SK-N-MC (cell line): ENCODE data around the gene USP28.
"Not testable (repeated sequence)": the region's sequence is repeated elsewhere in the genome, so short reads cannot be mapped to it uniquely, and the experiment has no call there.

Experiments
- DNase-seq: peaks from one replicate; pipeline ENCODE4 v3.0.0-alpha.2; 2011; ENCODE audit warnings: low read depth, low spot score
- H3K27ac ChIP-seq: fragments of 200-600 bp; sonication (generic); 2 replicates; pipeline ENCODE4 v1.5.1; 2016; ENCODE audit warnings: mixed run types
- H3K36me3 ChIP-seq: fragments of 200-600 bp; sonication (generic); 2 replicates; pipeline ENCODE4 v1.6.1; 2017; ENCODE audit warnings: antibody characterized with exemption, low read length, mixed read lengths; ENCODE audit not compliant: insufficient read depth
- H3K4me3 ChIP-seq: fragments of 200-600 bp; sonication (generic); 2 replicates; pipeline ENCODE4 v1.5.1; 2016
- H3K9ac ChIP-seq: fragments of 200-600 bp; sonication (generic); 2 replicates; pipeline ENCODE4 v1.8.0; 2017; ENCODE audit warnings: mixed run types, mixed read lengths; ENCODE audit not compliant: insufficient read length
- H3K9me3 ChIP-seq: fragments of 200-600 bp; sonication (generic); 2 replicates; pipeline ENCODE4 v1.6.1; 2017; ENCODE audit warnings: low read depth, mild to moderate bottlenecking, antibody characterized with exemption, low read length, moderate library complexity, mixed read lengths
- EZH2 ChIP-seq: fragments of 200-600 bp; sonication (generic); IDR thresholded peaks from one replicate; pipeline ENCODE4 v1.6.1; 2017; ENCODE audit warnings: antibody characterized with exemption
- FOXP2 ChIP-seq: optimal IDR thresholded peaks from 2 replicates; pipeline ENCODE3; 2011; ENCODE audit warnings: mild to moderate bottlenecking, moderate library complexity; ENCODE audit not compliant: insufficient read depth; ENCODE audit errors: extremely low read length, control extremely low read depth
- POLR2AphosphoS5 ChIP-seq: IDR thresholded peaks from 2 replicates; pipeline ENCODE4 v1.6.1; 2012; ENCODE audit warnings: mild to moderate bottlenecking, low read depth, low read length, borderline replicate concordance

The USP28 gene

GRCh38 chr11:113781682-113782081 lies 93.7 kb downstream of the USP28 start:
- Histone ChIP-seq H3K27ac (no peak overlapping the region), H3K9me3 (no peaks in the 10 kb centered on the region)

GRCh38 chr11:113779496-113779895 lies 95.9 kb downstream of the USP28 start, which contains the start of gene CLDN25:
Gene CLDN25, plus strand, starts transcription at chr11:113779796. Its CDS starts 0 bp downstream, at chr11:113779796.
- peak within 1 kb of the TSS; percentile 33; the same call in 1 of the 2 replicates for H3K27ac ChIP-seq
- no peak within 1 kb of the TSS for H3K9ac ChIP-seq
- no peak for TF ChIP-seq EZH2
- TF ChIP-seq FOXP2: no peak
- H3K36me3 ChIP-seq: no peaks in the 10 kb centered on the region
- peak within 1 kb of the TSS; percentile 65; the same call in 1 of the 2 replicates for H3K4me3 ChIP-seq
- DNase-seq: no peak
- H3K9me3 ChIP-seq: no peaks in the 10 kb centered on the region

More at GRCh38 chr11:113781682-113782081, 93.7 kb downstream of the USP28 start:
- DNase-seq: no peak
- H3K36me3 ChIP-seq: no peaks in the 10 kb centered on the region
- no peak overlapping the region for H3K4me3 ChIP-seq
- no peak overlapping the region for H3K9ac ChIP-seq
- no peak for TF ChIP-seq POLR2AphosphoS5
- TF ChIP-seq FOXP2: no peak
- no peak for TF ChIP-seq EZH2

GRCh38 chr11:113778111-113778910 lies 97.1 kb downstream of the USP28 start:
- no peaks in the 10 kb centered on the region for H3K36me3 ChIP-seq
- TF ChIP-seq FOXP2 (peak; percentile 96), EZH2 (no peak)
- DNase-seq: no peak
- H3K4me3 ChIP-seq: peak overlapping the region; percentile 65
- no peaks in the 10 kb centered on the region for H3K9me3 ChIP-seq
- H3K9ac ChIP-seq: no peak overlapping the region
- H3K27ac ChIP-seq: peak overlapping the region; percentile 33; the same call in 1 of the 2 replicates

GRCh38 chr11:113774174-113774503 lies 101.2 kb downstream of the USP28 start:
- H3K27ac ChIP-seq: no peak overlapping the region
- peak overlapping the region; percentile 94 for H3K4me3 ChIP-seq
- DNase-seq: no peak
- no peaks in the 10 kb centered on the region for H3K9me3 ChIP-seq
- peak overlapping the region; percentile 95 for H3K9ac ChIP-seq
- TF ChIP-seq FOXP2 (no peak), EZH2 (no peak), POLR2AphosphoS5 (no peak)
- H3K36me3 ChIP-seq: peaks cover 17% of the 10 kb centered on the region

GRCh38 chr11:113773416-113774173 lies 101.8 kb downstream of the USP28 start, which contains the start of gene ZW10:
Gene ZW10, minus strand, starts transcription at chr11:113773692. Its CDS starts 26 bp downstream, at chr11:113773666.
- peak within 1 kb of the TSS; percentile 94 for H3K4me3 ChIP-seq
- peak within 1 kb of the TSS; percentile 61; the same call in 1 of the 2 replicates for H3K27ac ChIP-seq
- TF ChIP-seq POLR2AphosphoS5 (peak; percentile 75; the same call in 1 of the 2 replicates), EZH2 (no peak)
- peak within 1 kb of the TSS; percentile 95 for H3K9ac ChIP-seq
- DNase-seq: peak; percentile 70
- H3K36me3 ChIP-seq: peaks cover 23% of the 10 kb centered on the region
- H3K9me3 ChIP-seq: no peaks in the 10 kb centered on the region

GRCh38 chr11:113773092-113773415 lies 102.3 kb downstream of the USP28 start:
- Histone ChIP-seq H3K36me3 (peaks cover 28% of the 10 kb centered on the region), H3K4me3 (peak overlapping the region; percentile 94), H3K27ac (no peak overlapping the region), H3K9ac (peak overlapping the region; percentile 95), H3K9me3 (no peaks in the 10 kb centered on the region)
- TF ChIP-seq FOXP2 (no peak), EZH2 (no peak), POLR2AphosphoS5 (no peak)
- DNase-seq: no peak

GRCh38 chr11:113771964-113772363 lies 103.4 kb downstream of the USP28 start:
- no peak overlapping the region for H3K27ac ChIP-seq
- H3K4me3 ChIP-seq: peak overlapping the region; percentile 94
- H3K9ac ChIP-seq: no peak overlapping the region
- H3K9me3 ChIP-seq: no peaks in the 10 kb centered on the region
- peaks cover 39% of the 10 kb centered on the region for H3K36me3 ChIP-seq
- DNase-seq: no peak
- TF ChIP-seq EZH2 (no peak), POLR2AphosphoS5 (no peak), FOXP2 (no peak)

- TF ChIP-seq FOXP2 (no peak), POLR2AphosphoS5 (no peak), EZH2 (no peak)
- H3K27ac ChIP-seq: no peak overlapping the region
- 0 out of 2 replicates have a peak, but pooled peaks cover 4% of the 10 kb centered on the region for H3K9me3 ChIP-seq
- no peak overlapping the region for H3K9ac ChIP-seq
- no peak overlapping the region for H3K4me3 ChIP-seq
- DNase-seq: no peak
- peaks cover 67% of the 10 kb centered on the region for H3K36me3 ChIP-seq
These were observed 110.7 kb downstream of the USP28 start for GRCh38 chr11:113764527-113765219.

- not testable (repeated sequence) for H3K9ac ChIP-seq, DNase-seq, H3K27ac ChIP-seq, H3K4me3 ChIP-seq, H3K9me3 ChIP-seq
- peaks cover 69% of the 10 kb centered on the region for H3K36me3 ChIP-seq
These were observed 112.3 kb downstream of the USP28 start for GRCh38 chr11:113763040-113763439.
